Superior temporal gyrus (tissue), 1 donor: ENCODE measurements around the gene PARD3.

Source experiments
- DNase-seq: peaks from one replicate; pipeline ENCODE4 v3.0.0-alpha.2; 2016; ENCODE audit errors: extremely low spot score

PARD3 gene

DNA sequence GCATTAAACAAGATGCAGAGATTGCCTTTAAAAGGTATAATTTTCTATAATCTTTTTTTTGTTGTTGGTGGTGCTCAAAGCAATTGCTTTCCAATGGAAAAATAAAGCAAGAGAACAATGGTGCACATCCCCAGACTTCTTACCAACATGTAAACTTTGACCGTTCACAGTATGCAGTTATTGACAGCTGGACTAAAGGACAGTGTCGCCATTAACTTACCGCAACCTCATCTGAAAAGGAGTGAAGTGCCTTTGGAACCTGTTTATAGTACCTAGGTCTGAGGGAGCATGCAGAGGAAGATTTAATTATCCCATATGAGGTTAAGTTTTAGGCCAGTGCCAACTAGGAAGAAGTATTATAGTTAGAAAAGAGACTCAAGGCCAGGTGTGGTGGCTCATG, 654.5 kb downstream of the PARD3 start:
- DNase-seq: no peak

DNA sequence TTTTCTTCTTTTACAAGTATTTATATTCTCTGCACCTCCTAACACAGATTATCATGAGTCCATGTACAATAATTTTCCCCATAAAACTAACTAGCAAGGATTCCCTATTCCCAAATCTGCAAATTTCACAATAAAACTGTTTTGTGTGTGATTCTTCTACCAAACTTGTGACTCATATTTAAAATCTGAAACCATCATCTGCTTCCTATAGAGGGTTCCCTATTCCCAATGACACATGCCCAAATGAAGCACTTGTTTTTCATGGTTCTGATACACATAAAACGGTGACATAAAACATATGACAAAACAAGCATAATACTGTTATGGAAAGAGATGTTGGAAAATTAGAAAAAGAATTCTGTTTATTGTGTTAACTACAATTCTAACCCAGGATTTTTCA, 657.6 kb downstream of the PARD3 start:
- DNase-seq: peak; percentile 22

DNA sequence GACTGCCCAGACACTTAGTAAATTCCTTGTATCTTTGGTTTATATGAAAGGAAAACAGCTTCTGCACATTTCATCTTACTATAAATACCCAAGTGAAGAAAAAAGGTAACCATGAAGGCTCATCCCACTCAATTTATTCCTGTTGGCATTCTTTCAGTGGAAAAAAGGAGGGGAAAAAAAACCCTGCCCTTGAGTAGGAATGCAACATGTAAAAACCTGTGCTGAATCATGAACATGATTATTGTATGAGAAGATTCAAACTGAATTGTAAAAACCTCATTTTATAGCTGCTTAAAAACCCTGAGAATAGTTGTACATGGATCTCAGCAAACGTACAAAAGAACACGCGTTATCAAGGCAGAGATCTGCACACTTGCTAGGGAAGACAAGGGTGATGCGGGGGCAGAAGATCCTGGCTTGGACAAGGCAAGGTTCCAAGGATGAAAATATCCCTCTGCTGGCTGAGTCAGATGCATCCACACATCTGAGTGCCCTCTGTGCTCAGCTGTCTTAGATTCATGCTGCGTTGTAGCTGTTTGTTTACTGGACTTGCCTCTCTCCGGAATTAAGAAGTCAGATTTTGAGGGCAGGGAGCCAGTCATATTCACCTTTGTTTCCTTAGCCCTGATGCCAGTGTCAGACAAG, 658.2 kb downstream of the PARD3 start:
- peak; percentile 29 for DNase-seq

DNA sequence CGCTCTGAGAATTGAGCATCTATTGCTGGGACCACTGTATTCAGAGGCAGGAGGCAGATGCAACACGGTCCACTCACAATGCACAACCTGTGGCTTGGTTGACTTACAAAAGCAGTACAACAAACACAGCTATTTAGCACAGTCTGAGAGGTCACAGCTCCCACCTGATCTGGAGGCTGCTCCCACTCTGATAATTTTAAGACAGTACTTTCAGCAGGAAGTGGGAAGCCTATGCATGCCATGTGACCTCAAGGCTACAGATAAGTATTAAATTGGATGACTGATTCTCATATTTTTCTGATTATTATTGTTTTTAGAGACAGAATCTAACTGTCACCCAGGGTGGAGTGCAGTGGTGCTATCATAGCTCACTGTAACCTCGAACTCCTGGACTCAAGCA, 659.3 kb downstream of the PARD3 start:
- no peak for DNase-seq

DNA sequence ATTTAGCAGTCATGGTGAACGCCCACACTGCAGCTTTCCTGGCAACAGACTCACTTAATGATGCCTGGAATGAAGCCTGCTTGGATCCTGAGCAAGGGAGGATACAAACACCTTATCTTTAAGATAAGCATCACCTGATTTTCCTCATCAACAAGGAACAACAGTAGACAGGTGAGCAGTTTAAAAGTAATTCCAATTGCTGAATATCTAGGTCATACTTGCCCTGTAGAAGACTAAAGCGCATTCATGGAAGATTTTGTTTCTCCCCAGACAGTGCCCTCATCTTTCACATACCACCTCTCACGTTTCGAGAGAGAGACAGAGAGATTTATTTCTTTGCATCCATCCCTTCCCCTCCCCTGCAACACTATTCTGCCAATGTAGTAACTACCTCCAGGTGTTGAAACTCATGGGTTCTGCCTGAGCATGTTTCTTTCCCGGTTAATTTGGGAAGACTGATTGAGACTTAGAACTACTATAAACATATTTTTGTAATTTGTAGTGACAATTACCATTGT, 660.7 kb downstream of the PARD3 start:
- DNase-seq: no peak

DNA sequence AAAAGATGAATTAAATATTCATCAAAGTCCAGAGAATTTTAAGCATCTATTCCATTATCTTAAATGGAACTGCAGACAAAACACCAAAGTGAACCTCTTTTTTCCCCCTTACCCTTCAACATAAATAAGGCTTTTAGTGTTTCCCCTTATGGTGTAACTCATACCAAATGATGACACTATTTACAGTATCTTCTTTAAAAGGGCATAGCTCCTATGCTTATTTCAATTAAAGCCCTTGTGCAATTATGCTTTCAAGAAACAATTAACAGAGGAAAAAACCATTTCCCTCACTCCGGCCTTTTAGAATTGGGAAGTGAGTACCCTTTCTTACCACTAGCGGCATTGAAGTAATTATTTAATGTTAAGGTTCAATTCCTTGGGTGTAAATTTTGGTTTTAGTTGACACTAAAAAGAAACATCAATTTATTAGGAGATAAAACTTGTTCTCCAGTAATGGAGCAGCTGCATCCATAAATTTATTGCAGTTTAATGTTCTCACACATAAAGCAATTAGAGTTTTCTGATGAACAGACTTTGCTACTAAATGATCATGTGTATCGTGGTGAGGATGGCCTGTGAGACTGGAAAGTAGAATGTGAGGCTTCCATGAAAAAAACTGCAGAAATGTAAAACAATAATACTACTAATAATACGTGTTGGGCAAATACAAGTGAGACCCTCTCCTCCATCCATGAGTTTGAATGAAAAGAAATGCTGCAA, 661.3 kb downstream of the PARD3 start:
- DNase-seq: no peak

DNA sequence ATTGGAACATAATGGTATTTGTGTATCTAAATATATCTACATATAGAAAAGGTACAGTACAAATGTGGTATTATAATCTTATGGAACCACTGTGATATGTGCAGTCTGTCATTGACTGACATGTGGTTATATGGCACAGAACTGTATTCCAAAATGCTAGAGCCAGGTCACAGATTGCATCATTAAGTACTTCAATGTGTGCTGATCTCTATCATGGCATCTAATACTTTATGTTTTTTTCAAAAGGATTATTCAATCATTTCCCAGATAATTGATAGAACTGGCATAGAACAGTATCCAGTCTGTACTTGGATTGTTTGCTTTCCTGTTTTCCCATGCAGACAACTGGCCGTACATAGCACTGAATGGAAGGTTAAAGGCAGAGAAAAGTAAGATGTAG, 662.7 kb downstream of the PARD3 start:
- no peak for DNase-seq

DNA sequence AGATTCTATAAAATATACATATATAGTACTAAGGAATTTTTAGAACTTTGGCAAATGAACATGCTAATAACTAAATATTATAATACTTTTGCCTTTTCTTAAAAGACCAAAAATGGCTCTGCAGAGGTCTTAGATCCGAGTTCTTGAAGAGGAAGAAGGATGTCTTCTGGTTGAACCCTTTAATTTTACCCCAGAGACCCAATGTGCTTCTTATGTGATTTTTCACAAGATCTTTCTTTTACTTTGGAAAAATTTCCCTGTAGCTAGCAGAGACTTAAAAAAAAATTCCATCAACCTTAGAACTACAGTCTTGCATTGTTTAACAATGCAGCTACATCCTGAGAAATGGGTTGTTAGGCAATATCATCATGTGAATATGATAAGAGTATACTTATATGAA, 663.2 kb downstream of the PARD3 start:
- no peak for DNase-seq

DNA sequence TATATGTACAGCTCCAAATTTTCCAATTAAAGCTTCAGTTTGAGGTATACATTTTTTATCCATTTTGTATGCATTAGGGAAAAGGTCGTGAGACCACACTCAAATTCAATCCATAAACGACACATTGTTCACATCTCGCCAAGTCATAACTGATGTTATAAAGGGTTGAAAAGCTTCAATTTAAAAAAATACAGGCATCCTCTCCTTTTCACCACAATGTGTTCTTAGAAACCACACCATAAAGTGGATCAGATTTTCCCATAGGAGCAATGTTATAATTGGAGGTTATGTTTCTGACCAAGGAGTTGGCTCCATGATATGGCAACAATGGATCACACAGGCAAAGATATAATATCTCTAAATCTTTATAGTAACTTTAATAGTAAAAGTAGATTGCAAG, 663.6 kb downstream of the PARD3 start:
- no peak for DNase-seq

DNA sequence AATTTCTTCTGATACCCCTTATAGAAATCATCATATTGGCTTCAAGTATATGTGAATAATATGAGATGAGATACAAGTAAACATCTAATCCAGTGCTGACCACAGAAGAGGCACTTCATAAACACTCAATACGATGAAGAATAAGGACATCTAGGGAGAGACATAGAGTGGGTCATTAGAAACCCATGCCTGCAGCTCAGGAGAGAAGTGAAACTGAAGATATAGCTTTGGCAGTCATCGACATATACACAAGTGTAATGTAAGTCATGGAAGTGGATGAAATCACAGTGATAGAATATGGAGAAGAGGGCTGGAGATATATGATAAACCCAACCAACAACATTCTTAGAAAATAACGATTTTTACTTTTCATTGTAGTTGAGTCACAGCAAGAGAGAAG, 665.0 kb downstream of the PARD3 start:
- no peak for DNase-seq

DNA sequence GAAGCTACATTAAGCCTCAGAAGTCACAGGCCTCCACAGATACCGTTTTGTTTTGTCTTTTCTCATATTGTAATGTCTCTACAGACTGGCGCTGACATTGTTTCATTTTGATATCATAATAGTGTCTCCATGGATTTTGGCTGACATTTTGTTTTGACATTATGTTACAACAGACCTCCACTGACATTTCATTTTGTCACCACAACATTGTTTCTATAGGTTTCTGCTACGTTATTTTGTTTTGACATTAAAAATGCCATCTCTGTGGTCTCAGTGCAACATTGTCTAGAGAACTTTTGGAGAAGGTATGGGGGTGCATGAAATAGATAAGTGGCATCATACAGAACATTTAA, 666.8 kb downstream of the PARD3 start:
- no peak for DNase-seq

DNA sequence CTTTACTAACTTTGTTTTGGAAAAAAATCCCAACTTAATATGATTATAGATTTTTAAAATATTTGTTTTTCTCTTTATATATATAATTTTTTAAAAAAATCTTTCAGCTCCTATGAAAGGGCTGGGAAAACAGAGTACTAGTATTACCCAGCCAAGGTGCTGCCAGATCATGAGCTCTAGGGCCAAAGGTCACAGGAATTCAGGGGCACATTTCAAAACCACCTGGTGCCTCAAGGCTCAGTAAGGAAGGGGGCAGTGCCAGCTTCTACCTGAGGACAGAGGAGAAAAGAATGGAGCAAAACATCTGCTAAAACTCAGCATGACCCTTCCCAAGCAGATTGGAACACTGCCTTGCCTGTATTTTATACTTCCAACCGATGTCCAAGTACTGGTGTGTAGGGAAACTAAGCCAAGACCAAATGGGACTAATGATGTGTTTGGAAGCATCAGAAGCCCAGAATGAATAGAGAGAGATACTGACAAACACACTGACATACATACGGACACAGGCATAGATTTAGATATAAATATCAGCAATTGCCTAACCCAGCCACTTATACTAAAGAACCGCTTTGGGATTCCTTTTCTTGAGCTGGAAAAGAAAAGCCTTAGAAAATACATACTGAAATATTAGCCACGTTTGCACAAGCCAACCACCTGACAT, 667.3 kb downstream of the PARD3 start:
- DNase-seq: no peak

DNA sequence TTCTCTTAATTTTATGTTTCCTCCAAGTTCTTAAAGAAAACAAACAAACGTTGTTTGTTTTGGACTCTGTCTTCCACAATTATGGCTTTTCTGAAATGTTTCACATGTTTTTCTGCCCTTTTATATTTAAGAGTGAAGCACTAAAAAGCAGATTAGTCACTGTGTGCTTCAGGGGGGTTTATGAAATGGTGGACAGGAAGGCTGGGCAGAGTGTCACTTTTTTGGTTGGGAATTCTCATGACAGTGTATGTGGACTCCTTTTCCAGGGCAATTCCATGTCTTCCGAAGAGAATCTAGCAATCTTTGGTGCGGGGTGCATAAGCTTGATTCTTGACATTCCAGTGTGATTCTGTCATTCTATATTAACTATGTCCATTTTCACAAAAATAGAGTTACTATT, 669.4 kb downstream of the PARD3 start:
- DNase-seq: no peak

DNA sequence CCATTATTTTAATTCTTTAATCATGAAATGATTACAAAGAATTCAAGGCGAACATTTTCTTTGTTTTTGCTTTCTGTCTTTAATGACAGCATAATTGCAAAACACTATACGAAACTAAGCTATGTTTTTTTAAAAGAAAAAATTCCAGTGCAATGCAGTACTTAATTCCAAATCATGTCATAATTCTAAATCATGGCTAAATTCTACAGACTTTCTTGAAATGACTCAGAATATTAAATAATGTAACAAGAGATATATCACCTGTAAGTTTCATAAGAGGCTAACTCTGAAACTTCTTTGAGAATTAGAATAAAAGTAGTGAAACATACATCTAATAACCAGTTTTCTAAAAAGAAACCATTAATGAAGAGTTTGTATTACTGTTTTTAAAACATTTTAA, 671.6 kb downstream of the PARD3 start:
- no peak for DNase-seq

DNA sequence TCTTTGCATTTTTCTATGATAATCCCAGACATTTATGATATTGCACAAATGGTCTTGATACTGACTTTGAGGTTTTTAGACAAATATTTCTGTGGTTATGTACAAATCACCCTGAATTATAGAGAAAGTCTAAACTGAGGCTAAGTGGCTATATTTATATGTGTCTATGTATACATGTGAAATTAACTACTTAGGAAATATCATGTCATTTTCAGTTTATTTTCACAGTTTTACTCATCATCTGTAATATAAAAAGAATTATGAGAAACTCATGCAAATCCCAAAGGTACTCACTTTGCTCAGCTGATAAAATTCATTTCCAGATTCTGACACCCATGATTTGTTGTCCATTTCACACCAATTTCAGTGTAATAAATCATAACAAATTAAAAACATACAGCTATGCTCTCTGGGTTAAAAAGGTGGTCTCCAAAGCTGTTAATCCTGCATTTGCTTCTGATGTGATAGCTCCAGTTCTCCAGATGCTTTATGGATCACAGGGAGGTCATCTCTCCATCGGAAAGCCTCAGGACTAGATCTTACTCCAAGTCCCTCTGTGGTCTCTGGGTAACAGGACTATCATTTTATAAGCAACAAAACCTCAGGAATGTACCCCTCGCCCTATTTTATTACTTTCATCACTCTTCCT, 673.9 kb downstream of the PARD3 start:
- no peak for DNase-seq

DNA sequence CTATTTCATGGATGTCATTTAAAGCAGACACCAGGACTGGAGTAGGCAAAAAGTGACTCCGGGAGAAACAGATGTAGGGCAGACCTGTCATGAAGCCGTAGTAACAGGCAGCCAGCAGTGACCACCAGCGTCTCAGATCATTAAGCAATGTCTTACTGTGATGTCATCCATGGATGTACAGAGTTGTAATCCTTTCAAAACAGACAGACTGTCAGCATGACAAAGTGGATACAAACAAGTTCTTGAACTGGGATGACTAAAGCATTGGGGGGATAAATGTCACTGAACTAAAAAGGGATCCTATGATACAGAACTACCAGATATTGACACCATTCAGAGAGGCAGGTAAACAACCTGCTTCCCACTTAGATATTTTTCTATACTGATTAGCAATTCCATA, 675.5 kb downstream of the PARD3 start:
- no peak for DNase-seq

DNA sequence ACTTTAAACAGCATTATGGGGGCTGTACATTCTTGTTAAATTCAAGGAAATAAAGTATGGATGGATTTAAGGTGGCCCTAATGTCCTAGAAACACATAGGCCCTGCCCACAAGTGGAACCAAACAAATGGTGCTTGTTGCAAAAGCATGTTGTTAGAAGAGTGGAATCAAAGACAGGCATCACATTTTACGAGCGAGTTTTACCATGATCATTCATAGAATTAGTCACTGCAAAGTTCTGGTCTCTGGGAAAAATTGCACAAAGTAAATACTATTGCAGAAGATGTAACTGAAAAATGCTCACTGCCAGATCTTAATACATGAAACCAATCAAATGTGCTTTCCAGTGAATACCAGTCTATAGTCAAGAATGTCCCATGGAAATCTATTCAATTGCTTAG, 677.1 kb downstream of the PARD3 start:
- no peak for DNase-seq

DNA sequence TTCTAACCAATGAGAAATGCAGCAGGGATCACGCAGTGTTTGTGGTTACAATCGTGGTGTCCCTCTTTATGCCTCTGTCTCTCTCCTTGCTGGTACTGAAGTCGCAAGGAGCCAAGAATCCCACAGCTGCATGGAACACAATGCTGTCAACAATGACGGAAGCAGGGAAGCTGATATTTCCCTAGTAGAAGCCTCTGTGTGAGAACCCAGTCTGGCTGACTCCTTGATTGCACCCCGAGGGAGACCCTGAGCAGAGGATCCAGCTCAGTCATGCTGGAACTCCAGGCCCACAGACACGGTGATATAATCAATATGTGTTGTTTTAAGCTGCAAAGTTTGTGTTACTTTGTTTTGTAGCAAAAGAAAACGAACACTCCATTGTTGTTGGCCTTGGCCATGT, 677.9 kb downstream of the PARD3 start:
- DNase-seq: no peak

DNA sequence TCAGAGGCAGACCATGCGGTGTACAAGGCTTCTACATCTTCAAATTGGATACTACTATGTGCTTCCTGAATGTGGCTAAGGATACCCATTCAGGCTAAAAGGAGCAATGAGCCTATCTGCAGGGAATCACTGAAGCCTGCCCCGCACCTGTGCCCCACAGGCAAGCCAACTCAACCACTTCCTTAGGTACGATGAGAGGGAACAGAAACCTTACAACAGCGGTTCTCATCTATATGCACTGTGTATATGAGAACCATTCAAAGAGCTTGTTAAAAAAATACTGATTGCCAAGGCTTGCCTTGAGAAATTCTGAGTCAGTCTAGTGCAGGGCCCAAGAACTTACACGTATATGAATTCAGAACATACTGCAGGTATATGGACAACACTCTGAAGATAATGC, 679.6 kb downstream of the PARD3 start:
- DNase-seq: no peak

DNA sequence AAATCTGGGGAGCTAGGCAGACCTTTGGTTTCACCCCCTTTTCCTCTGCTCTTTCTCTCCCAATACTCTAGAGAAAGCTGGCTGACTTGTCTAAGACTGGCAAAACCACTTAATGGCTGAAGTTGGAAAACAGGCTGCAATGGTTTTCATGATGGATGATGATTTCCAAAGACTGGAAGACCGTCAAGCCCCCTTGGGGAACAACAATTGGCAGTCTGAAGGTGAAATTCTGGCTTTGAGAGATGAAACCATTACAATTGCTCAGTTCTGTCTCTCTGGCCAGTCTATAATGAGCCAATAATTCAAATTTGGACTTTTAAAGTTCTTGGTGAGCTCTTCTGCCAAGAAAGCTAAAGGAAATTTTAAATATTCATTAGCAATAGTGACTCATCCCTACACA, 680.5 kb downstream of the PARD3 start:
- DNase-seq: no peak

DNA sequence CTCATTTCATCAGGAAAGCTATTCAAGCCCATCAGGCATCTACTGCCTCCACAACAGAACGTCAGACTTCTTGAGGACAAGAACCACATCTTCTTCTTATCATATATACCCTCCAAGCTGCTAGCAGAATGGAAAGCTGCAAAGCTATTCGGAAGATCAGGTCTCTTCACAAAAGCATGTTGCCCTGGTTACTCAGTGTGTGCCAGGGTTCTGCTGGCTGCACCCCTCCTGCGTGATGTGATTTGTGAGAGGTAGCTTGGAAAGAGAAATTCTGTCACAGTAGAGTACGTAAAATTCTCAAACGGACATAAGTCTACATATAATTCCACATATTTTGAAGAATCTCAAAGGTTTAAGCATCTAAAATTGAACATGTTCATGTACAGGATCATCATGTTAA, 681.7 kb downstream of the PARD3 start:
- DNase-seq: no peak

DNA sequence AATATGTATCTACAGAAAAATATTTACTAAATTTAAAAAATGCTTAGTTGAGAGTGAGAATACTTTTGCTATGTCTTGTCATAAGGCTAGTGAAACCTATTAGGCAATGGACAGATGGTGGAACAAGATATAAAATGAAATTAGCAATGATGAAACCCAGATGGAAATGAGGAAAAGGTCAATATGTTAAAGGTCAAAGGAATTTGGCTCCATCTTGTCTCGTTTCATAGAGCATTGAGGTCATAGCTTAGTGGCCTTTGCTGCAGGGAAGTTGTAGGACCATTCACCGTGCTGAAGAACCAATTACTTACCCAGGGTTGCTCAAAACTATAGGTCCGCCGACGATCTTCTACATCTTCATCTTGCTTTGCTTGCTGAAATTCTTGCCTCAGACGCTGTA, 683.9 kb downstream of the PARD3 start:
- DNase-seq: no peak

DNA sequence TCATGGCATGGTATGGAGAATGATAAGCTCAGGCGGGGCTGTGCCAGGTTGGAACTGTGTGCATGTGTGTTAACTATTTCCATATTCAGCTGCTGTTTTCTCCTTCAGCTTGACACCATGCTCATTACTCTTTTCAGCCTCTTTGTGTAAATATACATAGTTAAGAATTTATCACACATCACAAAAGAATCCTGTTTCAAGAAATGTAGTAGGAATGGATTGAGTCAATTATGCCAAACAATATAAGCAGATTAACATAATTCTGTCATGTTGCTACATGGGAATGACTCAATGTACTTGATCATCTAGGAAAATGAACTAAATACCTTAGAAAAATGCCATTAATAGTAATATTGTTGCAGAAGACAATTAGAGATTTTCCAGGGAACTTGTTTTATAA, 687.4 kb downstream of the PARD3 start:
- DNase-seq: no peak
